ENCODE data around the gene EPC2.

- TF ChIP-seq, protein P1, sequence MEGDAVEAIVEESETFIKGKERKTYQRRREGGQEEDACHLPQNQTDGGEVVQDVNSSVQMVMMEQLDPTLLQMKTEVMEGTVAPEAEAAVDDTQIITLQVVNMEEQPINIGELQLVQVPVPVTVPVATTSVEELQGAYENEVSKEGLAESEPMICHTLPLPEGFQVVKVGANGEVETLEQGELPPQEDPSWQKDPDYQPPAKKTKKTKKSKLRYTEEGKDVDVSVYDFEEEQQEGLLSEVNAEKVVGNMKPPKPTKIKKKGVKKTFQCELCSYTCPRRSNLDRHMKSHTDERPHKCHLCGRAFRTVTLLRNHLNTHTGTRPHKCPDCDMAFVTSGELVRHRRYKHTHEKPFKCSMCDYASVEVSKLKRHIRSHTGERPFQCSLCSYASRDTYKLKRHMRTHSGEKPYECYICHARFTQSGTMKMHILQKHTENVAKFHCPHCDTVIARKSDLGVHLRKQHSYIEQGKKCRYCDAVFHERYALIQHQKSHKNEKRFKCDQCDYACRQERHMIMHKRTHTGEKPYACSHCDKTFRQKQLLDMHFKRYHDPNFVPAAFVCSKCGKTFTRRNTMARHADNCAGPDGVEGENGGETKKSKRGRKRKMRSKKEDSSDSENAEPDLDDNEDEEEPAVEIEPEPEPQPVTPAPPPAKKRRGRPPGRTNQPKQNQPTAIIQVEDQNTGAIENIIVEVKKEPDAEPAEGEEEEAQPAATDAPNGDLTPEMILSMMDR (IDR thresholded peaks at IDR 0.05), result no peak
- no peak for TF ChIP-seq POLR2A (IDR thresholded peaks at IDR 0.05)
Measured at GRCh38 chr2:148754864-148755263, 110.3 kb downstream of the EPC2 start.
